CD4-positive, alpha-beta T cell treated with Interleukin-15 for 4 hours (primary cell): ENCODE data around the gene FBXO24.
A peak's percentile ranks its signal among the peaks of the same experiment; 100 is the strongest.

ENCODE experiments used
- DNase-seq: peaks from one replicate; pipeline ENCODE4 v3.0.0-alpha.2; 2020; ENCODE audit warnings: low spot score

Gene FBXO24

DNA sequence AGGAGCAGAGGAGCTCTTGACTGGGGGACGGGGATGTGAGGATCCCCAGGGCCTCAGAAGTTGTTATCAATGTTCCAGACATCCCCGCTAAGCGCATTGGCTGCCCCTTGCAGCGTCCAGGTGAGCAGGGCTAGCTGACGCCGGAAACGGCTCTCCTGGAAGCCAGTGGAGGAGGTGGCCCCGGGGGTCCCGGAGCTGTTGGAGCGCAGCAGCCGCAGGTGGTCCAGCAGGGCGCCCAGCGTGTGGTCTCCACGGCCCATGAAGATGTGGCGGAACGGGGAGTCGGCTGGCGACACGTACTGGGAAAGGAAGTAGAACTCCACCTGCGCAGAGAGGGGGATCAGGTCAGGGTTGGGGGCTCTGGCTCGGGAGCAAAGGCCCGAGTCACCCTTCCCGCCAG lies 34.7 kb downstream of the FBXO24 start:
- no peak for DNase-seq

DNA sequence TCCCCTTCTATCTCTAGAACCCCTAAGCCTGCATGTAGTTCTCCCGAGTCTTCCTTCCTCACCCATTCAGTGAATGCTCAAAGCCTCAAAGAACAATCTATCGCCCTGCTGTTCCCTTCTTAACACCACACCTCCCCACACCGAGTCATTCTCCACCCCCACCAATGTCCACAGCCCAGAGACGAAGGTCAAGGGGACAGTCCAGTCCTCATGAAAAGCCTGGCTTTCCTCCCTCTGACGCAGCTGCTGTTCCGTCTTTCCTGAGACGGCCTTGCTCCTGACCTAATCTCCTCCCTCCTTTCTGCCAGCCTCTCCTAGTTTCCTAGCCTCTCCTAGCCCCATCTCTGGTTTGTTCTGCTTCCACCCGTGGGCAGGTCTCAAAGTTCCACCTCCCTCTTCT lies 35.4 kb downstream of the FBXO24 start:
- DNase-seq: no peak

DNA sequence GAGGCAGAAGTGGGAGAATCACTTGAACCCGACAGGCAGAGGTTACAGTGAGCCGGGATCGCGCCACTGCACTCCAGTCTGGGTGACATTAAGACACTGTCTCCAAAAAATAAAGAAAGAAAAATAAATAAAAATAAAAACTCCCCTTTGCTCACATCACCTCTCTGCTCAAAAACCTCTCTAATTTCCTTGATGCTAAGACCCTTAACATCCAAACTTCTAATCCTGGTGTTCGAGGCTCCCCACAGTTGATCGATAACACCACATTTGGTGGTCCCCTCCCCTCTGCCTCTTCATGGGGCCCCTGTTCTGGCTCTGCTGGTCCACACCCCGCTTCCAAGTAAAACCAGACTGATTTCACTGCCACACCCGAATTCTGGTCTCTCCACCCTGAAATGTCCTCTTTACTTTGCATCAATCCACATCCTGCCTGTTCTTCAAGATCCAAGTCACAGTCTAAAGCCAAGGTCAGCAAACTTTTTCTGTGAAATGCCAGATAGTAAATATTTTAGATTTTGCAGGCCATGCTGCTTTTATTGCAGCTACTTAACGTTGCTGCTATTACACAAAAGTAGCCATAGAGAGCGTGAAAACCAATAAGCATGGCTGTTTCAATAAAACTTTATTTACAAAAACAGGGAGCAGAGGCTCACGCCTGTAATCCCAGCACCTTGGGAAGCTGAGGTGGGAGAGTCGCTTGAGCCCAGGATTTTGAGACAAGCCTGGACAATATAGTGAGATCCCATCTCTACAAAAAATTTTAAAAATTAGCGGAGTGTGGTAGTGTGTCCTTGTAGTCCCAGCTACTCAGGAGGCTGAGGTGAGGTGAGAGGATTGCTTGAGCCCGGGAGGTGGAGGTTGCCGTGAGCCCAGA lies 38.1 kb downstream of the FBXO24 start:
- no peak for DNase-seq

DNA sequence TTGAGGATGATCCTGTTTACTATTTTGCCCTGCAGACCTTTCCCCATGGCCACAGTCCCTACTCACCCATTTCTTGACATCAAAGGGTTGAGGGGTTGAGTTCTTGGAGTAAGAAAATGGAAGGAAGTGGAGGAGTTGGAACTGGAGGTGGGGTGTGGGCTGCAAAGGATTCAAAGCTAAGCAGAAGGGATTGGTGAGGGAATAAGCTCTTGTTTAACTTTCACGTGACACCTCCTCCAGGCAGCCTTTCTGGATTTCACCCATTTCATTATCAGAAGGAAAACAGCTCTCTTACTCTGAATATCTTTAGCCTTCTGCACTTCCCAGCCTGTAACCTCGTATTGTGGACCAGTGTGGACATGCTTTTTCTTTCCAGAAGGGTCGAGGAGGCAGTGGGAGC lies 39.9 kb downstream of the FBXO24 start:
- no peak for DNase-seq

DNA sequence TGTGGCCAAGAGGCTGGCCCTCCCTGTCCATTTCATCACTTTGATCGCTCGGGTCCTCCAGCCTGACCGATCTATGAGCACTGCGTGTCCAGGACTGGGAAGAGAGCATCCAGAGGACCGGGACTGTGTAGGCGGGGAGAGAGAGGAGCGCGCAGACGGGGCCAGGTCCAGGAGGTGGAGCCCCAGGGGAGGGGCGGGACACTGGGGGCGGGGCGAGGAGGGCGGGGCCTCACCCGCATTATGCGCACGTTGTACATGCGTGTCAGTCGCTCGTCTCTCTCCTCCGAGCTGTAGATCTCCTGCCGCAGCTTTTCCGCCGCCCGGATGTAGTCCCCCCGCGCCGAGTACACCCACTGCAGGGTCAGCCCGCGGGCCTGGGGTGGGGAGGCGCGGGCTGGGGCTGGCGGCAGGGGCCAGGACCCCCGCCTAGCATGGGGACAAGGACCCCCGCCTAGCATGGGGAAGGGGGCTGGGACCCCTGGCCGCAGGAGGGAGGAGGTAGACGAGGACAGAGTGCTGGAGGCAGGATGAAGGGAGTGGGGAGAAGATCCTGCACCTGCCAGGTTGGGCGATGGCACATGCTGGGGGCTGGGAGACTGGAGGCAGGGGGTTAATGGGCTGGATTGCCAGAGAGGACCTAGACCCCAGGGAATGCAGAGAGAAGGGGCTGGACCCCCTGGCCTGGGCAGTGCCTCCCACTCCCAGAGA lies 40.6 kb downstream of the FBXO24 start:
- peak; percentile 89 for DNase-seq

DNA sequence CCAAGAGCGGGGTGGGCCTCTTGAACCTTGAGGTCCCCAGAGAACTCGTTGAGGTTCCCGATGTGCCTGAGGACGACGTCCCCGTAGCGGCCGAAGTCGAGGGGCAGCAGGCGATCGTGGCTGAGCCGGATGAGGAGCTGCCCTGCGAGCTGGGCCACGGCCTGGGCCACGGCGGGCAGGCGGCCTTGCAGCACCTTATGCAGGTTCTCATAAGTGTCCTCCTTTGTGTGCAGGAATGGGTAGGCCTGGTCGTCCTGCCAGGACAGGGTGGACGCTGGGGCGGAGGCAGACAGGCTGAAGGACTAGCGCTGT lies 41.1 kb downstream of the FBXO24 start:
- DNase-seq: no peak

DNA sequence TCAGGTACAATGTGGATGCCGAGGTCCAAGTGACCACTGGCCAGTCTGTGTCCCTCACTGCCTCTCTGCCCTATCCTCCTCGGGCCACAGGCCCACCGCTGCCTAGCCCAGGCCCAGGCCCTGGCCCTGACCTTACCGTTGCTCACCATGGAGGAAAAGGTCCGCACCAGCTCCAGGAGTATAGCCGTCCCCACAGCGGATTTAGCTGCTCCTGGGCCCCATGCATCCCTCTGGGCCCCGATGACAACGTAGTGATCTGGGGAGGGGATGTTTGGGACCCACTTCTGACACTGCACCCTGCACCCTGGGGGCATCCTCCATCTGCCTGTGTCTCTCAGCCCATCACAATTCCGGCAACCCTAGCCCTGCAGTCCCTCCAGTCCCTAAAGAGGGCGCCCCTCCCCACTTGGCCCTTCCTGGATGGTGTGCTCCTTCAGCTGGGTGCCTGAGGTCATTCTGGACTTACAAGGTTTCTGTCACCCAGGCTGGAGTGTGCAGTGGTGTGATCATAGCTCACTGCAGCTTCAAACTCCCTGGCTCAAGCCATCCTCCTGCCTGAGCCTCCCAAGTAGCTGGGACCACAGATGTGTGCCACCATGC lies 43.1 kb downstream of the FBXO24 start:
- DNase-seq: no peak

DNA sequence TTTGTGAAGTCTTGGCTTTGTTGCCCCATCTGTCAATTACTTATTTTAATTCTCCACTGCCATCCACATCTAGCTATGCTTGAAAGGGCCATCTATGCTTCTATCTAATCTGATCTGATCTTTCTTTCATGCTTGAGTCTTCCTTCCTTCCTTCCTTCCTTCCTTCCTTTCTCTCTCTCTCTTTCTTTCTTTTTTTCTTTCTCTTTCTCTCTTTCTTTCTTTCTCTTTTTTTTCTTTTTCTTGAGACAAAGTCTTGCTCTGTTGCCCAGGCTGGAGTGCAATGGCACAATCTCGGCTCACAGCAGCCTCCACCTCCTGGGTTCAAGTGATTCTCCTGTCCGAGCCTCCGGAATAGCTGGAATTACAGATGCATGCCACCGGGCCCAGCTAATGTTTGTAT lies 43.9 kb downstream of the FBXO24 start:
- no peak for DNase-seq

DNA sequence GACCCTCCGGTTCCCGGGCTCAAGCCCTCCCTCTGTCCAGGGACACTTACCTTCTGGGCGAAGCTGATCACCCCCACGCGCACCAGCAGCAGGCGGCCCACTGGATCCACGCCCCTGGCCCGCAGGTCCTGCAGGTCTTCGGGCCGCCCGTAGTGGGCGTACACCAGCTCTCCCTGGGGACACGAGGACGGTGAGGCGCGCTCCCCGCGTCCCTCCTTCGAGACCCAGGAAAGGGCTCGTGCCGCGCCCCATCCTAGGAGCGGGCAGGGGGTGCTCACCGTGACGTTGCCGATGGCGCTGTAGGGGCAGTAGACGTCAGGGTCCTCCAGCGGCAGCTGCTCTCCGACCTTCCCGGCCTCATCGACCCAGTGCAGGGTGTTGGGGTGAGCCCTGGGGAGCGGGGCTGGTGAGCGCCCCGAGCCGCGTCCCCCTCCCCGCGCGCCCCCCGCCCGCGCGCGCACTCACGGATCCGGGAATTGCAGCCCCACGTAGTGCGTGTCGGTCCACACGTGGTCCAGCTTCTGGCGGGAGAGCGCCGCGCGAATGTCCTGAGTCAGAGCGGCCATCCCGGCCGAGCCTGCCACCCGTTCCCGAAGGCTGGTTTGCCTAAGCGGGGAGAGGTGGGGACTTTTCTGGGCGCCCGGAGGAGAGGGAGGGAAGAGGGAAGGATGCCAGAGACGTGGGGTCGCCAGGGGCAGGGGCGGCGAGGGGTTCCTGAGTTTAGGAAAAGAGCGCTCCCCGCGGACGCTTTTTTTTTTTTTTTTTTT lies 47.0 kb downstream of the FBXO24 start:
- peak; percentile 58 for DNase-seq

DNA sequence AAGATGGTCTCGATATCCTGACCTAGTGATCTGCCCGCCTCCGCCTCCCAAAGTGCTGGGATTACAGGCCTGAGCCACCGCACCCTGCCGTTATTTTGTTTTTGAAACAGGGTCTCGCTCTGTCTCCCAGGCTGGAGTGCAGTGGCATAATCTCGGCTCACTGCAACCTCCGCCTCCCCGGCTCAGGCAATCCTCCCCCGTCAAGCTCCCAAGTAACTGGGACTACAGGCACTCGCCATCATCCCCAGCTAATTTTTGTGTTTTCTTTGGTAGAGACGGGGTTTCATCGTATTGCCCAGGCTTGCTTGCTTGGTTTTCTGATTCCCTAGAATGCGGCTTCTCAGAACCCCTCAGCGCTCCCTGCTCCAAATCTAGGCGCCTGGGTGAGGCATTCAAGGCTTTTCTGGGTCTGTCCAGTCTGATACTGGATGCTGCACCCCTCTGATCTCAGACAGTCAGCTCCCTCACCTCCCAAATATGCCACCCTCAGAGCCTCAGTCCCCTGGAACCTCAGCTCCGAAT lies 53.9 kb downstream of the FBXO24 start:
- DNase-seq: no peak

DNA sequence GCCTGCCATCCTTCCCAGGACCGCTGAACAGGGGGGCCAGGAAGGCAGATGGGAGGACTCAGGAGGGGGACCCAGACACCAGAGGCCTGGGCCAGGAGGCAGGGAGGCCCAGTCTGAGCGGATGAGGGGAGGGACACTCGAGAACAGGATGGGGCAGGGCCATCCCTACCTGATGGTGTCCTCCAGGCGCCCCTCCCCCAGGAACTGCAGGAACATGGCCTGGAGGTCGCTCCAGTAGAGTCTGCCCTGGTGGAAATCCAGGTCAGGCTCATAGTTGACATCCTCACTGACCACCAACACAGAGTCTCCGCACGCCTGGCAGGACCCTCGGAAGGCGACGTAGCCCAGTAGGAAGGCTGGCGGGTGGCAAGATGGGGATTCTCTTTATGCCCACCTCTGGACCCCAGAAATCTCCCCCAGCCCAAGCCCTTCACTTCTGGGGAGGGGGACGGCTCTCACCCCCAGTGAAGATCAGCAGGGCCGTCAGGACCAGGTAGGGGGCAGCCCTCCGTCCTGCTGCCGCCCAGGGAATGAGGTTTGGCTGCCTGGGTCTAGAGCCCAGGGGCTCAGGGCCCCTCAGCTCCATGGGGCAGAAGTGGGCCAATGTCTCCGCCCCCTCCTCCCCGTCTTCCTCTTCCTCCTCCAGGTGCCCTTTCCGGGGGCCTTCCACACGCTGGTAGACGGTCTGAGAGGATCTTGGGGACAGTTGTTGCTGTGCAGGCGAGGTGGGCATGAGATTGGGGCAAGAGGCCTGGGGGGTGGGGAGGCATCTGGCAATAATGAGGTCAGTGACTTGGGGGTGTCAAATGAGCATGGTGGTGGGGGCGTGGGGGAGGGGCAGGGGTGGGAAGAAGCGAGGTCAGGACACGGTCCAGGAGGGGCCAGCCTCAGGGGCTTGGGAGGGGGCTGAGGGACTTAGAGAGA lies 54.7 kb downstream of the FBXO24 start:
- DNase-seq: no peak

DNA sequence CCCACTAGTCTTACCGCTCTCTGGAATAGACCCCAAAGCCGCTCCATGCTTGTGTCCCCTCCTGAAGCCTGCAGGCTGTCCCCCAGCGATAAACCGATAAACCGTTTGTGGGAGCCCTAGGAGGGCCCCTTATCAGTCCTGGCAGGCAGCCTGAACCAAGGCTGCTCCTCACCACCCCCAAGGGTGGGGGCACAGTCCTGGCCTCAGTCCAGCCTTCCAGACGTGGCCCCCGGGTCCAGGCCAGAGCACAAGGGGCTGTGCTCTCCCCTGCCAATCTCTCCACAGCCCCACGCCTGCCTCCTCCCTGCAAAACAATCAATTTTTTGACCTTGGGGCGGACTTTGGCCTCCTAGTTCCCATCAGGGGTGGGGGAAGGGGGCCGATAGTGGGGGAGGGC lies 55.3 kb downstream of the FBXO24 start, which contains the start of gene TFR2:
TFR2 (minus strand) TSS at position 90 of the 397 bp plus-strand sequence; CDS start at position 47, 43 bp downstream.
- no peak for DNase-seq

DNA sequence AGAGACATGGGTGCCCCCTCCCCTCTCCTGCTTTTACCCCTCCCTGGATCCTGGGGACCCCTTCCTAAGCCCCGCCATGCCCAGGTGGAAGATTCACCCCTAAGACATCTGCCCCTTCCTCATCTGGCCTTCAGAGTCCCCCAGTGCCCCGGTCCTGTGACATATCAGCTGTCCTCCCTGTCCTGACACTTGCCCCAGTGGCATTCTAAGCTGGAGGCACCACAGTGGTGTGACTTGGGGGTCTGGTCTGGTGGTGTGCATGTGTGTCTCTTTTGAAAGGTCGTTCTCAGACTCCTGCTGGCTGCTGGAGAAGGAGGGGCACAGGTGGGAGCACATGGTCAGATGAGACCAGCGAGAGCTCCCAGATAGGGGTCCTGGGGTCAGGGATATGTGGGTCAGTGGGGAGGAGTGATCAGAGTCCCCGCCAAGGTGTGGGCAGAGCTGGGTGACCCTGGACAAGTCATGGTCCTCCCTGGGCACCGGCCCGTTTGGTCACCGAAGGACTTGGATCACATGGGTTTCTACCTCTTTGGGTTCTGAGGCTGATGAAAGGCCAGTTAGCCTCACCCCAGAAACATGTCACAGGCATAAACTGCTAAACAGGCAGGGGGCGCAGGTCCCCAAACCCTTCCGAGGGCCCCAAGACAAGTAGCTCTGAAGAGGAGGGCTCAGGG lies 55.9 kb downstream of the FBXO24 start:
- DNase-seq: no peak

DNA sequence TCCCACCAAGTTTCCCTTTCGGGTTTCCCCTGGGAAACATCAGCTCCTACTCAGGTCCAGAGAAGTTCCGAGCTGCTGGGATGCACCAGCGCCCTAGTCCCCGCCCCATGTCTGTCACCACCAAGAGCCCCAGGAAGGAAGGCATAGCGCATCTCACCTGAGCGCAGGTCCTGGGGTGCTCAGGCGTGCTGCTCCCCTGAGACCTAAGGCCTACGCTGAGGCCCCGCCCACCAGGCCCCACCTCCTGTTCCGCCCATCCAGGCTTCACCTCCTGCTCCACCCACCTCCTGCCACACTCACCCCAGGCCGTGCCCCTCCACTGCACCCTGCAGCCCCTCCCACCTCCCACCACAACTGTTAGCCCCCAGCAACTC lies 56.4 kb downstream of the FBXO24 start:
- no peak for DNase-seq

DNA sequence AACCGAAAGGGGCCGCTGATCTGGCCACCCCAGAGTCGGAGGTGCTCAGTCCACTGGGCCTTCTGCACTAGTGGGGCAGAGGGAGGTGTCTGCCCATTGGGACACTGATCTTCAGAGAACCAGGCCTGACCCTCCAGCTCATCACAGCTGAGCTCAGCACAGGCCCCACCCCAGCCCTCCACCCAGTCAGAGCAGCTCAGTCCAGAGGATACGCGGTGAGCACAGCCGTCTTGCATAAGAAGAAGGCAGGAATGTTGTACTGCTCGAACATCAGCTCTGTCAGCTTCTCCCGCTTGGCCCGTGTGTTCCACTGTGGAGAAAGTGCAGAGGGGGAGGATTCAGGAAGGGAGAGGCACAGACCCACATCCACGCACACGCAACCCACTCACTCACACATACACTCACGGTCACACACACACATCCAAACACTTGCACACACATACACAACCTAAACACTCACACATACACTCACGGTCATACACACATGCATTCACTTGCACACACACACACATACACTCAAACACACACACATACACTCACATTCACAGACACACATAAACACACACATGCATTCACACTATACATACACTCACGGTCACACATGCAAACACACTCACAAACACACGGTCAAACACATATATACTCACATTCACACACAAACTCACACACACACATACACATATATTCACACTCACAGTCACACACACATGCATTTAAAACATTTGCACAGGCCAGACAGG lies 63.9 kb downstream of the FBXO24 start:
- DNase-seq: no peak
